Measurements from ENCODE around the gene APELA.
"Not testable (repeated sequence)": the region's sequence is repeated elsewhere in the genome, so short reads cannot be mapped to it uniquely, and the experiment has no call there.

The APELA gene

DNA sequence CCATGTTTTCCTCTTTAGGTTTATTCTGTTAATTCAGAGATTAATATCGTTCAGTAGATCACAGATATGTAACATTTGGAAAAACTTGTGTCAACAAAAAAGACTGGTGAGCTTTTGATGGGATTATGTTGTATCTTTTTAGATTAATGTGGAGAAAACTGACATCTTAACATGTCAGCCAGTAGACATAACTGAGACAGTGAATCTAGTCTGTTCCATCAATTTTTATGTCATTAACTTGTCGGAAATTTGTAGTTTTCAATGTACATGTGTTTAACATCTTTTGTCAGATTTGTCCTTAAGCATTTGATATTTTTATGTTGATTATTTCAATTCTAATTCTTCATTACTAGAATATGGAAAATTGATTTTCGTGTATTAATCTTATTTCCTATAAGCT lies 42.0 kb downstream of the APELA start:
- FAIRE-seq (peak; percentile 31), DNase-seq (ENCODE audit: extremely low spot score, insufficient read length, low read depth) (no peak)

DNA sequence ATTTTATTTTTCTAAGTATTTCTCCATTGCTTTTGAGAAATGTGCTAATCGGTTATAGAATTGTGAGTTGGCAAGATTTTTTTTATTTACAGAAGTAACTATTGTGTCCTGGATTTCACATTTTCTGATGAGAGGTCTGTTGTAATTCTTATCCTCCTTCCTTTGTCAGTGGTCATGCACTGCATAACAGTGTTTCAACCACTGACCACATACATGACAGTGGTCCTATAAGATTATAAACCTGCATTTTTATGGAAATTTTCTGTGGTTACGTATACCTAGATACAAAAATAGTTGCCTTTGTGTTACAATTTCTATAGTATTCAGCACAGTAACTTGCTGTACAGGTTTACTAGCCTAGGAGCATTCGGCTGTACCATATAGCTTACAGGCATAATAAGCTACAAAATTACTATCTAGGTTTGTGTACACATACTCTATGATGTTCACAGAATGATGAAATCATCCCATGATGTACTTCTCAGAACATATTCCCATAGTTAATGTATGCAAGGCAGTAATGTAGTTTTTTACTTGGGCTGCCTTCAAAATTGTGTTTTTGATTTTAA lies 47.8 kb downstream of the APELA start:
- peak; percentile 76 for FAIRE-seq
- DNase-seq (ENCODE audit: extremely low spot score, insufficient read length, low read depth), result no peak

- DNase-seq (ENCODE audit: extremely low spot score, insufficient read length, low read depth) (no peak), FAIRE-seq (peak; percentile 35)
Measured at GRCh38 chr4:164926301-164926700, 49.3 kb downstream of the APELA start.

GRCh38 chr4:164927101-164927500 lies 50.1 kb downstream of the APELA start:
- FAIRE-seq, result peak; percentile 56
- not testable (repeated sequence) for DNase-seq (ENCODE audit: extremely low spot score, insufficient read length, low read depth)

DNA sequence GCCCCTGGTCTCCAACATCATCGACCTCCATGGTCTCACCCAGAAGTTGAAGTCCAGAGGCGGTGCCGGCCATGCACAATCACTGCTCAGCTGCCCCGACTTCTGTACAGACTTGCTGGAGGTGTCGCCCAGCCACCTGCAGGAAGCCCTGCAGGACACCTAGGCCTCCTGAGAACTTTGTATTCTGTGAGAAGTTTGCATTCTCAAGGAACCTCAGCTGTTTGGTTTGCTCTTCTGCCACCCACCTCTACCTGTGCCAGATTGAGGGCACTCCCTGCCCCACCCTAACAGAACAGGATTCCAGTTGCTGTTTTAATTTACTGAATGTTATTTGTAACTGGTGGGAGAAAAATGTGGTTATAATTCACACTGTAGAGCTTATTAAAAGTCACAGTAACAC lies 53.7 kb downstream of the APELA start:
- FAIRE-seq (no peak), DNase-seq (ENCODE audit: extremely low spot score, insufficient read length, low read depth) (no peak)

DNA sequence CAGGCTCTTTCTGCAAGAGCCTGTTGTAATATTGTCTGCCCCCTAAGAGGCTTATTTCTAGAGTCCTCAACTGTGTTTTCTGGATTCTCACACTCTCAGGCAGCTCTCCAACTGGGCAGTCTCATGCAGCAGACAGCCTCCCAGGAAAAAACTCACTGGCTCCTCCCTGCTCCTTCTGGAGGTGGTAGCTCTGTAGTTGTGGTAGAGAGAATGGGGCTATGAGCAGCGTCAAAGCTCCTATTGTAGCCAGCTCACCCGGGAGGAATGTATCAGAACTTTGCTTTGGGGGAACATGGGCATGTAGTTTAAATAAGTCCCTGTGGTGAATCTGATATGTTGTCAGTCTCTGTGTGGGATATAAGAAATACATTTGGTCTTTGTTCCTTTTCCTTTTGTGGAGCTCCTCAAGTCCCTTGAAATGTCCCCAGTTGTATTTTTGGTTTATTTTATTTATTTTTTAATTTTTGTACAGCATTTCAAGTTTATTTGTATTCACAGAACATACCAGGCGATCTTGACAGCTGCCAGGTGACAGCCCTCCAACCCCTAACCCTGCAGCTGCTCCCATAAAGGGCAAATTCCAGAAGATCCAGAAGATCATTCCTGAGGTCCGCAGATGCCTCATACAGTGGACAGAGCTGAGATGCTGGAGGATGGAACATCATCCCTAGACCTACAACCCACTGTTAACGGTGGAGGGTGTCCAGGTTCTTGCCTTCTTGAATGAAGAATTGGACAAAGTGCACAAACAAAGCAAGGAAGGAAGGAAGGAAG lies 54.8 kb downstream of the APELA start:
- DNase-seq (ENCODE audit: extremely low spot score, insufficient read length, low read depth) (no peak), FAIRE-seq (no peak)

- FAIRE-seq (no peak), DNase-seq (ENCODE audit: extremely low spot score, insufficient read length, low read depth) (no peak)
Measured at GRCh38 chr4:164933244-164933643, 56.3 kb downstream of the APELA start.

DNA sequence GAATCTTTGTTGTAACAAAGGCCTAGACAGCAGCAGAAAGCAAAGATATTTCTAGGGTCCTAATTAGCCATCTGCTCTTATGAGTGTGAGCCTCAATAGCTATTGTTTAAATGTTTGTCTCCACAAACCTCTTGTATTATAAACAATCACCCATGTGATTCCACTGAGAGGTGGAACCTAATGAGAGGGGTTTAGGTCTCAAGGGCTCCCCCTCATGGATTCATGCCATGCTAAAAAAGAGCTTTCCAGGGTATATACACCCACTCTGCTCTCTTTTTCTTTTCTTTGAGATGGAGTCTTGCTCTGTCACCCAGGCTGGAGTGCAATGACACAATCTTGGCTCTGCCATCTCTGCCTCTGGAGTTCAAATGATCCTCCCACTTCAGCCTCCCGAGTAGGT lies 58.4 kb downstream of the APELA start:
- FAIRE-seq, result no peak
- DNase-seq (ENCODE audit: extremely low spot score, insufficient read length, low read depth), result no peak

DNA sequence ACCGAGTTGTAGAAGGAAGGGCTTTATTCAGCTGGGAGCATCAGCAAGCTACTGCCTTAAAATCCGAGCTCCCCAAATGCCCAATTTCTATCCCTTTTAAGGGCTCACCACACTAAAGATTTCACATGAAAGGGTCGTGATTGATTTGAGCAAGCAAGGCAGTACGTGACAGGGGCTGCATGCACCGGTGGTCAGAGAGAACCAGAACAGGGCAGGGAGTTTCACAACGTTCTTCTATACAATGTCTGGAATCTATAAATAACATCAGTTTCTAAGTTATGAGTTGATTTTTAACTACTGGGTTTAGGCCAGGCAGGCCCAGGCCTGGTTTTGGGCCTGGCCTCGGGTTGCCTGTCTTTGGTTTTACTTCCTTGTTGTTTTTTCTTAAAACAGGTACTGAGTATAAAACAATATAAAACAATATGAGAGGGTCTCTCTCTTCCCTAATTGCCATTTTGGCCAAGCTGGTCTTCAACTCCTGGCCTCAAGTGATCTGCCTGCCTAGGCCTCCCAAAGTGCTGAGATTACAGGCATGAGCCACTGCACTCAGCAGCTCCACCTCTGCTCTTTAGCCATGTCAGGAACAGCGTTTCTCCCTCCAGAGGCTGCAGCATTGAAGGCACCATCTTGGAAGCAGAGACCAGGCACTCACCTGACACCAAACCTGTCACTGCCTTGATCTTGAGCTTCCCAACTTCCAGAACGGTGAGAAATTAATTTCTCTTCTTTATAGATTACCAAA lies 59.1 kb downstream of the APELA start:
- FAIRE-seq, result peak; percentile 93
- DNase-seq (ENCODE audit: extremely low spot score, insufficient read length, low read depth), result not testable (repeated sequence)

DNA sequence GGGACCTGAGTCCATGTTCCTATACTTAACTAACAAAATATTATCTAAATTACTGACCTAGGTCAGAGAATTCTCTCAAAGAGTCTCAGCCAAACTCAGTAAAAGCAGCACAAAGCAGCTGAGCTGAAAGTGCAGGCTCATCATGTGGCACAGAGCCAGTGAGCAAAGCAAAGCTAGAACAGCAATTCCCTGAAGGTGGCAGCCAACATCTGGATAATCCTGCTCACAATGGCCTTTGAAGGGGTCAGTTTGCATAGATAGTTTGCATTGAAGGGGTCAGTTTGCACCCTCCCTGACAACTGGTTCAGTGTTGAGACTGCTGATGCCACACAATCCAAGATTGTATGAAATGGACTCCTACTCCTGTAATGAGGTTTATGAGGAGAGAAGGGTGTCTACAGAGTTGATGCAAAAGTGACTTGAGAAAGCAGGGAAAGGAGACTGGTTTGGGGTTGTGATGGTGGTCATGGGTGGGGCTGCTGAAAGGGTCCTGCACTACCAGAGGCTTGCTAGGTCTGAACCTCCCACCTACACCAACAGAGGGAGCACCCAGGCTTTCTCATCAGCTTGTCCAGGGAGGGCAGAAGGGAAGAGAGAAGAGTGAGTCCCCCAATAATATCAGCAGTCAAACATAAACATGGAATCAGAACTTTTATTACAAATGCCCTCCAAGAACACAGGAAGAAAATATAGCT lies 60.7 kb downstream of the APELA start:
- FAIRE-seq, result peak; percentile 83

DNA sequence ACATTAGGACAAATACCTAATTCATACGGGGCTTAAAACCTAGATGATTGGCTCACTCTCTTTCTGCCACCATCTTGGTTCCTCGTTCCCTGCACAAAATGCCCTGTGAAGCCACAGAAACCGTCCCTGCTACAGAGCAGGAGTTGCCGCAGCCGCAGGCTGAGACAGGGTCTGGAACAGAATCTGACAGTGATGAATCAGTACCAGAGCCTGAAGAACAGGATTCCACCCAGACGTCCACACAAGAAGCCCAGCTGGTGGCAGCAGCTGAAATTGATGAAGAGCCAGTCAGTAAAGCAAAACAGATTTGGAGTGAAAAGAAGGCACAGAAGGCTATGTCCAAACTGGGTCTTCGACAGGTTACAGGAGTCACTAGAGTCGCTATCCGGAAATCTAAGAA lies 66.2 kb downstream of the APELA start:
- DNase-seq (ENCODE audit: extremely low spot score, insufficient read length, low read depth) (no peak), FAIRE-seq (no peak)

More for the DNA sequence above, 60.7 kb downstream of the APELA start:
- DNase-seq (ENCODE audit: extremely low spot score, insufficient read length, low read depth), result no peak

- no peak for FAIRE-seq
- no peak for DNase-seq (ENCODE audit: extremely low spot score, insufficient read length, low read depth)
Measured at GRCh38 chr4:164945146-164945545, 68.2 kb downstream of the APELA start.

DNA sequence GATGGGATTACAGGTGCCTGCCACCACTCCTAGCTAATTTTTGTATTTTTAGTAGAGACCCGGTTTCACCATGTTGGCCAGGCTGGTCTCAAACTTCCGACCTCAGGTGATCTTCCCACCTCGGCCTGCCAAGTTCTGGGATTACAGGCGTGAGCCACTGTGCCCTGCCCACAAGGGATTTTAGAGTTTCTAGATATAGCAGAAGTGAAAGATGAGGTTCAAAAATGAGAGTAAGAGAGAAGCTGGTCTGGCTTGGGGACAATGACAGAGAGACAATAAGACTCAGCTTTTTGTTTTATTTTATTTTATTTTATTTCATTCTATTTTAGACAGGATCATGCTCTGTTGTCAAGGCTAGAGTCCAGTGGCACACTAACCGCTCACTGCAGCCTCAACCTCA lies 69.8 kb downstream of the APELA start:
- FAIRE-seq (no peak), DNase-seq (ENCODE audit: extremely low spot score, insufficient read length, low read depth) (no peak)
